ENCODE results near the gene SH3YL1.
A peak's percentile ranks its signal among the peaks of the same experiment; 100 is the strongest.

Gene SH3YL1

GRCh38 chr2:278927-279320, 15.1 kb upstream of the SH3YL1 start:
- no peak overlapping the region for H3K4ac ChIP-seq (ENCODE audit: low read depth in 1 of 2, low read length in 2 of 2)
- no peak overlapping the region for H3K14ac ChIP-seq (ENCODE audit: low read length in 2 of 2)
- no peak overlapping the region for H2BK120ac ChIP-seq (ENCODE audit: low read depth, low read length)
- no peak overlapping the region for H4K91ac ChIP-seq (ENCODE audit: low read length)
- H3K27ac ChIP-seq (ENCODE audit: low read length, poor library complexity, severe bottlenecking): no peak overlapping the region
- H2BK15ac ChIP-seq (ENCODE audit: low read depth, poor library complexity, severe bottlenecking): no peak overlapping the region
- H2AFZ ChIP-seq (ENCODE audit: low read depth, low read length): no peak overlapping the region
- no peak overlapping the region for H2BK5ac ChIP-seq (ENCODE audit: low read depth, low read length, poor library complexity, severe bottlenecking)
- no peak for DNase-seq
- no peak overlapping the region for H3K4me3 ChIP-seq (ENCODE audit: insufficient read depth in 1 of 2, low read depth in 1 of 2, low read length in 2 of 2)
- no peak overlapping the region for H4K8ac ChIP-seq (ENCODE audit: low read length)
- no peak overlapping the region for H3K23ac ChIP-seq (ENCODE audit: low read length in 2 of 2)
- H3K27me3 ChIP-seq (ENCODE audit: control insufficient read depth in 1 of 2, insufficient read depth in 1 of 2, low read length in 2 of 2): no peaks in the 10 kb centered on the region
- no peak overlapping the region for H3K9ac ChIP-seq (ENCODE audit: low read length)
- H3K79me1 ChIP-seq (replicated peaks; ENCODE audit: low read length, poor library complexity, severe bottlenecking): peaks cover 30% of the 10 kb centered on the region
- H3K18ac ChIP-seq (ENCODE audit: low read depth in 1 of 2, low read length in 2 of 2): no peak overlapping the region
- peaks cover 4% of the 10 kb centered on the region for H3K4me1 ChIP-seq (ENCODE audit: control insufficient read depth, insufficient read depth, low read depth, low read length)
- 100% methylated on average over 2 of the region's 4 CpGs for WGBS
- H2BK12ac ChIP-seq (ENCODE audit: low read length in 2 of 2): no peak overlapping the region
- H3K9me3 ChIP-seq (ENCODE audit: control insufficient read depth, low read length): no peaks in the 10 kb centered on the region
- no peak overlapping the region for H2AK5ac ChIP-seq (ENCODE audit: low read length, severe bottlenecking)
- H3K36me3 ChIP-seq (ENCODE audit: control insufficient read depth in 1 of 2, insufficient read depth in 2 of 2, low read depth in 1 of 2, low read length in 2 of 2): peaks cover 34 to 89% of the 10 kb centered on the region in 2 experiments
- H3K4me2 ChIP-seq (ENCODE audit: low read length, poor library complexity, severe bottlenecking): no peak overlapping the region

DNA sequence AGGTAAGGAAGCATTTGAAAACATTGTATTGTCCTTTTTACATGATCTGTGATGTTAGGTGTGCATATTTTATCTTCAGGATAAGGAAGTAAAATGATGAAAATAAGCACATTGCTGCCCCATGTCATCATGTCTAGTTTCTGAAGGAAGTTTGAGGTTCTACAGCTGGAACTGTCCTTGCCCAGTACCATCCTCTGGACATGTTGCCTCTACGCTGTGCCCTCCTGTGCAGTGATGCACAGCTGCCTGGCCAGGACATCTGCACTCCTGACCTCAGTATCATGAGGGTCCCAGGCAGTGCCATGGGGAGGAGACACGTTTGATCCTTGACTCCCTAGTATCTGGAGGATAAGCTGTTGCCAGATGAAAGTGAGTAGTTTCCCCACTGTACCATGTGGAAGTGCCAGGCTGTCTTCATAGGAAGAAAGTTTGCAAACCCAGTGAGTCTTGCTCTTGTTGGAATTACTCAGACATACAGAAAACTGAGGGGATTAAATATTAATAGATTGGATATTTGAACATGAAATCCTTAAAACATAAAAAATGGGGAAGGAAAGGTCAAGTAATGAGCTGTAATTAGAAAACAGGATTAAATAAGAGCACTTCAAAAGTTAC, 14.6 kb upstream of the SH3YL1 start:
- H3K9me3 ChIP-seq (ENCODE audit: control insufficient read depth, low read length): no peaks in the 10 kb centered on the region
- WGBS: 92% methylated on average over 2 of the region's 2 CpGs

GRCh38 chr2:275466-275865, 11.6 kb upstream of the SH3YL1 start:
- Histone ChIP-seq H4K8ac (ENCODE audit: low read length) (no peak overlapping the region), H2BK5ac (ENCODE audit: low read depth, low read length, poor library complexity, severe bottlenecking) (no peak overlapping the region), H3K4me2 (ENCODE audit: low read length, poor library complexity, severe bottlenecking) (no peak overlapping the region), H3K27me3 (ENCODE audit: control insufficient read depth in 1 of 2, insufficient read depth in 1 of 2, low read length in 2 of 2) (no peaks in the 10 kb centered on the region), H3K23ac (ENCODE audit: low read length in 2 of 2) (no peak overlapping the region), H3K79me1 (replicated peaks; ENCODE audit: low read length, poor library complexity, severe bottlenecking) (peaks cover 23% of the 10 kb centered on the region), H3K36me3 (ENCODE audit: control insufficient read depth in 1 of 2, insufficient read depth in 2 of 2, low read depth in 1 of 2, low read length in 2 of 2) (peaks cover 25 to 86% of the 10 kb centered on the region in 2 experiments), H2BK12ac (ENCODE audit: low read length in 2 of 2) (no peak overlapping the region), H3K18ac (ENCODE audit: low read depth in 1 of 2, low read length in 2 of 2) (no peak overlapping the region), H3K4me1 (ENCODE audit: control insufficient read depth, insufficient read depth, low read depth, low read length) (peaks cover 7% of the 10 kb centered on the region), H3K9ac (ENCODE audit: low read length) (no peak overlapping the region), H3K4me3 (ENCODE audit: insufficient read depth in 1 of 2, low read depth in 1 of 2, low read length in 2 of 2) (no peak overlapping the region), H2AFZ (ENCODE audit: low read depth, low read length) (no peak overlapping the region), H3K14ac (ENCODE audit: low read length in 2 of 2) (no peak overlapping the region), H3K27ac (ENCODE audit: low read length, poor library complexity, severe bottlenecking) (no peak overlapping the region), H3K4ac (ENCODE audit: low read depth in 1 of 2, low read length in 2 of 2) (no peak overlapping the region), H4K91ac (ENCODE audit: low read length) (no peak overlapping the region), H3K9me3 (ENCODE audit: control insufficient read depth, low read length) (no peaks in the 10 kb centered on the region), H2BK15ac (ENCODE audit: low read depth, poor library complexity, severe bottlenecking) (no peak overlapping the region), H2AK5ac (ENCODE audit: low read length, severe bottlenecking) (no peak overlapping the region), H2BK120ac (ENCODE audit: low read depth, low read length) (no peak overlapping the region)
- no peak for DNase-seq
- WGBS: 98% methylated on average over 3 of the region's 6 CpGs

More for the DNA sequence above, 14.6 kb upstream of the SH3YL1 start:
- Histone ChIP-seq H2AK5ac (ENCODE audit: low read length, severe bottlenecking) (no peak overlapping the region), H2BK12ac (ENCODE audit: low read length in 2 of 2) (no peak overlapping the region), H2BK5ac (ENCODE audit: low read depth, low read length, poor library complexity, severe bottlenecking) (no peak overlapping the region), H2BK15ac (ENCODE audit: low read depth, poor library complexity, severe bottlenecking) (no peak overlapping the region), H3K4ac (ENCODE audit: low read depth in 1 of 2, low read length in 2 of 2) (no peak overlapping the region), H3K14ac (ENCODE audit: low read length in 2 of 2) (no peak overlapping the region), H3K4me1 (ENCODE audit: control insufficient read depth, insufficient read depth, low read depth, low read length) (peaks cover 4% of the 10 kb centered on the region), H3K27me3 (ENCODE audit: control insufficient read depth in 1 of 2, insufficient read depth in 1 of 2, low read length in 2 of 2) (no peaks in the 10 kb centered on the region), H3K36me3 (ENCODE audit: control insufficient read depth in 1 of 2, insufficient read depth in 2 of 2, low read depth in 1 of 2, low read length in 2 of 2) (peaks cover 33 to 94% of the 10 kb centered on the region in 2 experiments), H2AFZ (ENCODE audit: low read depth, low read length) (no peak overlapping the region), H3K4me3 (ENCODE audit: insufficient read depth in 1 of 2, low read depth in 1 of 2, low read length in 2 of 2) (no peak overlapping the region), H3K9ac (ENCODE audit: low read length) (no peak overlapping the region), H4K8ac (ENCODE audit: low read length) (no peak overlapping the region), H3K4me2 (ENCODE audit: low read length, poor library complexity, severe bottlenecking) (no peak overlapping the region), H2BK120ac (ENCODE audit: low read depth, low read length) (no peak overlapping the region), H4K91ac (ENCODE audit: low read length) (peak overlapping the region; percentile 52), H3K23ac (ENCODE audit: low read length in 2 of 2) (peak overlapping the region in 1 of 2 experiments; percentile 91), H3K18ac (ENCODE audit: low read depth in 1 of 2, low read length in 2 of 2) (no peak overlapping the region), H3K27ac (ENCODE audit: low read length, poor library complexity, severe bottlenecking) (no peak overlapping the region), H3K79me1 (replicated peaks; ENCODE audit: low read length, poor library complexity, severe bottlenecking) (peaks cover 30% of the 10 kb centered on the region)
- DNase-seq: no peak

- no peak overlapping the region for H3K4ac ChIP-seq (ENCODE audit: low read depth in 1 of 2, low read length in 2 of 2)
- no peak overlapping the region for H2AFZ ChIP-seq (ENCODE audit: low read depth, low read length)
- H2BK5ac ChIP-seq (ENCODE audit: low read depth, low read length, poor library complexity, severe bottlenecking): no peak overlapping the region
- H4K91ac ChIP-seq (ENCODE audit: low read length): no peak overlapping the region
- no peak overlapping the region for H4K8ac ChIP-seq (ENCODE audit: low read length)
- H3K18ac ChIP-seq (ENCODE audit: low read depth in 1 of 2, low read length in 2 of 2): no peak overlapping the region
- peaks cover 19% of the 10 kb centered on the region for H3K79me1 ChIP-seq (replicated peaks; ENCODE audit: low read length, poor library complexity, severe bottlenecking)
- H2AK5ac ChIP-seq (ENCODE audit: low read length, severe bottlenecking): no peak overlapping the region
- H3K27me3 ChIP-seq (ENCODE audit: control insufficient read depth in 1 of 2, insufficient read depth in 1 of 2, low read length in 2 of 2): no peaks in the 10 kb centered on the region
- H3K4me1 ChIP-seq (ENCODE audit: control insufficient read depth, insufficient read depth, low read depth, low read length): peaks cover 7% of the 10 kb centered on the region
- H3K9me3 ChIP-seq (ENCODE audit: control insufficient read depth, low read length): no peaks in the 10 kb centered on the region
- H3K27ac ChIP-seq (ENCODE audit: low read length, poor library complexity, severe bottlenecking): no peak overlapping the region
- 98% methylated on average over 2 of the region's 3 CpGs for WGBS
- H2BK15ac ChIP-seq (ENCODE audit: low read depth, poor library complexity, severe bottlenecking): no peak overlapping the region
- H3K14ac ChIP-seq (ENCODE audit: low read length in 2 of 2): no peak overlapping the region
- H3K9ac ChIP-seq (ENCODE audit: low read length): no peak overlapping the region
- no peak overlapping the region for H3K23ac ChIP-seq (ENCODE audit: low read length in 2 of 2)
- no peak overlapping the region for H3K4me2 ChIP-seq (ENCODE audit: low read length, poor library complexity, severe bottlenecking)
- no peak overlapping the region for H2BK120ac ChIP-seq (ENCODE audit: low read depth, low read length)
- no peak overlapping the region for H2BK12ac ChIP-seq (ENCODE audit: low read length in 2 of 2)
- no peak for DNase-seq
- H3K4me3 ChIP-seq (ENCODE audit: insufficient read depth in 1 of 2, low read depth in 1 of 2, low read length in 2 of 2): no peak overlapping the region
- peaks cover 25 to 83% of the 10 kb centered on the region in 2 experiments for H3K36me3 ChIP-seq (ENCODE audit: control insufficient read depth in 1 of 2, insufficient read depth in 2 of 2, low read depth in 1 of 2, low read length in 2 of 2)
Measured at GRCh38 chr2:274503-274902, 10.7 kb upstream of the SH3YL1 start.
